Fibroblast of the aortic adventitia (primary cell): Measurements from ENCODE around the gene PLXNA2. TPM values are rescaled to one million over a fixed set of nuclear protein-coding genes. Genes with fewer than 3 reads are reported as not detected.

Experiments
- DNase-seq: peaks from one replicate; pipeline ENCODE4 v3.0.0-alpha.2; 2010; ENCODE audit warnings: low read depth
- H3K4me3 ChIP-seq: 2 replicates; pipeline ENCODE4 v1.5.1; 2011; ENCODE audit warnings: low read depth, mild to moderate bottlenecking, control low read depth, low read length, moderate library complexity
- CTCF ChIP-seq: IDR thresholded peaks from 2 replicates; pipeline ENCODE4 v1.5.1; 2011; ENCODE audit warnings: mild to moderate bottlenecking, low read length, control low read depth, inconsistent platforms; ENCODE audit not compliant: insufficient read depth
- total RNA-seq: library from RNA; depleted of rRNA; stranded (reverse); fragments of >200 nt; gene quantifications from 2 replicates; pipeline ENCODE4 v1.2.3, GENCODE V29; 2012; ENCODE audit warnings: low replicate concordance

The PLXNA2 gene
- total RNA-seq, 1 donor: 8.0 TPM

DNA sequence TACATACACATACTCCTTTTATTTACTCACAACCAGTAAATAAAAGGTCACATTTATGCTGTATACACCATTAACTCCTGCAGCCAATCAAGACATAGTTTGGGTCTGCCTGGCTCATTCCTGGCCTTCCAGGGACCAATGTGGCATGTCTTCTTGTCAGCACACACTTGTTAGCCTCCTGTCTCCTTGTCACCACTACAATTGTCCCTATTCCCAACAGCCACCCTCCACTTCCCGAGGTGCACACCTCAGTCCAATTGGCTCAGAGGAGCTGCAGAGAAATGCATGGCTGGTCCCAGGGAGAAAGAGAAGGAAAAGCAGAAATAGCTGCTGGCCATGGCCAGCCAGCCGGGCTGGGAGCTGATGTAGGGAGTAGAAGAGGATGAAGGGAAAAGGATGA lies 116.9 kb downstream of the PLXNA2 start:
- no peak for TF ChIP-seq CTCF
- no peak overlapping the region for H3K4me3 ChIP-seq
- no peak for DNase-seq

DNA sequence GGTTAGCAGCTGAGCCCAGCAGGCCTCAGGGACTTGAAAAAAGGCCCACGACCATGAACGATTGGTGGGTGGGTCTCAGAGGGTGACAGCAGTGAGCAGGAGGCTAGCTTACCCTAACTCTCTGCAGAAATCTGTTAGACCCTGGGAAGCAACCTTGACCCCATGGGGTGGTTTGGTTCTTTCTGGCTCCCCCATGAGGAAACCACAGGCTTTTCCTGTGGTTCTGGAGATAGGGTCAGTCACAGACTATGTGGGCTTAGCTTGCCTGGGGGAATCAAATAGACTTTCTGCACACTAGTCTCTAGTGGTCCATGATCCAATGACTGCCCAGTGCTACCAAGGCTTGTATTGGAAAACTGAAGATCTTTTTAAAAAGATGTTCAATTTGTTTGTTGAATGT lies 118.1 kb downstream of the PLXNA2 start:
- no peak for TF ChIP-seq CTCF
- DNase-seq: no peak
- no peak overlapping the region for H3K4me3 ChIP-seq

DNA sequence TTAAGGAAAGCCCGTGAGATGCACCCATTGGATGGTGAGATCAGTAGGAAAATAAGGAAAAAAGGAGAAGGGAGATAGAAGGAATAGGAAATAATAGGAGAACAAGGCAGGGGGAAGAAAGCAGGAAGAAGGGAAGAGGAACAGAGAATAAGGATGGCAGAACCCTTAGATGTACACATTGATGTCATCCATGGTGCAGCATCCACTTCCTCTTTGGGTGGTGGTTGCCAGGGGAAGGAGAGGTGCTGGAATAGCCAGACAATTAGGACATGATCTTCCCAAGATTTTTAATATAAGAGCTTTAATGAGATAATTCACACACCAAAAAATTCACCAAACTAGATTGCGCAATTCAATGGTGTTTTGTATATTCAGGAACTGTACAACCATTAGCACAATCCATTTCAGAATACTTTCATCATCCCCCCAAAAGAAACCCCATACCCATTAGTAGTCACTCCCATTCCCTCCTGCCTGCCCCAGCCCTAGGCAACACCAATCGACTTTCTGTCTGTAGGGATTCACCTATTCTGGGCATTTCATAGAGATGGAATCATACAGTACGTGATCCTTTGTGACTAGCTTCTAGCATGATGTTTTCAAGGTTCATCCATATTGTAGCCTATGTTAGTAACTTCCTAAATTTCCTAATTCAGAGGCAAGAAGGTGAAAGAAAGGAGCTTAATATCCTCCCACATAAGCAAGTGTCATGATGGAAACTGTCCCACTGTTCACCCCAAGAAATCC lies 121.4 kb downstream of the PLXNA2 start:
- no peak for DNase-seq
- no peak for TF ChIP-seq CTCF
- no peak overlapping the region for H3K4me3 ChIP-seq

DNA sequence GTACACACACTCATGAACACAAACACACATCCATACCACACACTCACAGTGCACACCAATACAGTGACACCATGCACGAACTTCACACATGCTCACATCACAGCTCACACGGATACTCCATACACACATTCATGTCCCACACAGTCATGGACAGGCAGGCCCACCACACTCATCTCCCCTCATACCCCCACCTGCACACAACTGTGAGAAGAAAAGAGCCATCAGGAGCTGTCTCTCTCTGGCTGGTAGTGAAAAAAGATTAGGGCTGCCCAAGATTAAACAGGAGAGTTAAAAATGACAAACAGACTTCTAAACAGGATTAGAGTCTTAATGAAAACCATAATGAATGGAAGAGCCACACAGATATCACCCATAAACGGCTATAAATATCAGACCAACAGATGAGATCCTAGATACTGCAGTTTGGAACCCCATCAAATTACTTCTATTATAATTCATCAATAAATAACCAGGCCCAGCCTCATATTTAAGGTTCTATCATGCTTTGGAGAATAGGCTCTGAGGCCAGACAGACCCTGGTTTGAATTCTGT lies 122.3 kb downstream of the PLXNA2 start:
- no peak for DNase-seq
- H3K4me3 ChIP-seq: no peak overlapping the region
- no peak for TF ChIP-seq CTCF

DNA sequence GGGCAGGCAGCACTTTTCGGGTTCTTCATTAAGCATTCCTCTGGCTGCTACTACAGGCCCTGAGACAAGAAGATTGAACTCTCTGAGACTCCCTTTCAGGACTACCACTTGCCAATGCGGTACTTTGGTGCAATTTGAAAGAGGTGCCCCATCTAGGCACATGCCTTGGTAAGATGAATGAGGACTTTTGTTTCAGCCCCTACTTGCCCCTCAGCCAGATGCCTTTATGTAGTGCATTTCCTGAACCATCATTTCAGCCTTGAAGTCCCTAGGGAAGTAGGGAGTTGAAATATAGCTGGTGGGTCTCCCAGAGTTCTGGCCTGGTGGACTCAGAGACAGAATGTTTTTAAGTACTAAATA lies 123.8 kb downstream of the PLXNA2 start:
- no peak for TF ChIP-seq CTCF
- no peak overlapping the region for H3K4me3 ChIP-seq
- DNase-seq: no peak

GRCh38 chr1:208118841-208119606 lies 125.2 kb downstream of the PLXNA2 start:
- no peak for TF ChIP-seq CTCF
- no peak for DNase-seq
- H3K4me3 ChIP-seq: no peak overlapping the region
